Body of pancreas (tissue), 4 donors: ENCODE measurements around the gene SLMAP. TPM values are rescaled to one million over a fixed set of nuclear protein-coding genes. Genes with fewer than 3 reads are reported as not detected.
"Not testable (repeated sequence)": the region's sequence is repeated elsewhere in the genome, so short reads cannot be mapped to it uniquely, and the experiment has no call there.

Experiments
- ATAC-seq: fragments of 150-250 bp; one replicate; pipeline ENCODE4 v1.9.1; 2016
- DNase-seq, 4 donors: peaks; one replicate each; pipeline ENCODE4 v3.0.0-alpha.2; 2019
- H3K27ac ChIP-seq, 4 donors: fragments of 200-600 bp; sonication (generic); 1 replicate in 3 of 4; 2 replicates in 1 of 4; pipeline versions ENCODE4 v1.5.1 to v1.6.1; 2016 to 2019; ENCODE audit warnings: mild to moderate bottlenecking in 1 of 4, mixed read lengths in 1 of 4, moderate library complexity in 1 of 4
- H3K27me3 ChIP-seq, 2 donors: fragments of 200-600 bp; sonication (generic); one replicate each; pipeline ENCODE4 v1.6.0; 2016; ENCODE audit warnings: mild to moderate bottlenecking in 1 of 2
- H3K36me3 ChIP-seq, 2 donors: fragments of 200-600 bp; sonication (generic); replicated peaks in 1 of 2; 2 replicates each; pipeline ENCODE4 v1.5.1; 2016; ENCODE audit warnings: low read depth in 2 of 2; ENCODE audit not compliant: insufficient read depth in 1 of 2
- H3K4me1 ChIP-seq: fragments of 200-600 bp; sonication (generic); one replicate; pipeline ENCODE4 v1.6.0; 2016
- H3K4me3 ChIP-seq, 2 donors: fragments of 200-600 bp; sonication (generic); 1 replicate in 1 of 2; 2 replicates in 1 of 2; pipeline ENCODE4 v1.5.1; 2016 to 2019
- H3K9me3 ChIP-seq, 3 donors: fragments of 200-600 bp; sonication (generic); 1 replicate in 2 of 3; 2 replicates in 1 of 3; pipeline ENCODE4 v1.5.1; 2016
- CTCF ChIP-seq, 7 experiments: fragments of 450-650 bp in 4 of 7; fragments of 200-600 bp in 3 of 7; sonication (generic) in 3 of 7; IDR thresholded peaks; one replicate each; pipeline ENCODE4 v1.5.1; 2016 to 2019; ENCODE audit warnings: antibody characterized with exemption in 7 of 7
- POLR2A ChIP-seq, 3 donors: fragments of 450-650 bp; IDR thresholded peaks; one replicate each; pipeline ENCODE4 v1.6.1; 2016; ENCODE audit warnings: antibody characterized with exemption in 3 of 3, mild to moderate bottlenecking in 2 of 3
- WGBS, 2 donors: methylation state at CpG; one replicate each; pipeline ENCODE4 v1.1.5; 2017; 5-methylcytosine and 5-hydroxymethylcytosine counted together
- intact Hi-C: fragments of 100-400 bp; cut with DNase I; formaldehyde crosslinking; loops from one replicate; pipeline ENCODE4 v1.15.1; 2023
- total RNA-seq, 2 donors: library from RNA; depleted of rRNA; stranded (reverse); fragments of >200 nt; gene quantifications; one replicate each; pipeline ENCODE4 v1.1.0, GENCODE V29; 2016

SLMAP gene
- total RNA-seq, 2 donors from 2014 or later, result 36.6 TPM

- TF ChIP-seq CTCF (IDR thresholded peaks at IDR 0.05), result no peak
- no peak for TF ChIP-seq POLR2A (IDR thresholded peaks at IDR 0.05)
- no peaks in the 10 kb centered on the region for H3K36me3 ChIP-seq
- ATAC-seq (no peak), DNase-seq (no peak)
- intact Hi-C loops, result no loop called here
- no peak overlapping the region for H3K4me3 ChIP-seq
- H3K27me3 ChIP-seq, result no peaks in the 10 kb centered on the region
- H3K9me3 ChIP-seq, result no peaks in the 10 kb centered on the region
- no peak overlapping the region for H3K27ac ChIP-seq
- WGBS, 2 donors, result 92 to 93% methylated on average over 4 of the region's 4 CpGs
- no peaks in the 10 kb centered on the region for H3K4me1 ChIP-seq
Measured at GRCh38 chr3:57872606-57873005, 116.5 kb downstream of the SLMAP start.

GRCh38 chr3:57876632-57877031, 120.5 kb downstream of the SLMAP start:
- 89 to 92% methylated on average over 3 of the region's 3 CpGs for WGBS, 2 donors
- Histone ChIP-seq H3K27ac (no peak overlapping the region), H3K36me3 (no peaks in the 10 kb centered on the region), H3K9me3 (no peaks in the 10 kb centered on the region), H3K4me1 (no peaks in the 10 kb centered on the region), H3K4me3 (no peak overlapping the region), H3K27me3 (no peaks in the 10 kb centered on the region)
- no peak for TF ChIP-seq CTCF (IDR thresholded peaks at IDR 0.05)
- intact Hi-C loops, result no loop called here
- DNase-seq (no peak), ATAC-seq (no peak)

- intact Hi-C loops, result no loop called here
- TF ChIP-seq POLR2A (IDR thresholded peaks at IDR 0.05) (no peak), CTCF (IDR thresholded peaks at IDR 0.05) (no peak)
- no peak for ATAC-seq
- Histone ChIP-seq H3K27ac (no peak overlapping the region), H3K4me3 (no peak overlapping the region), H3K36me3 (no peaks in the 10 kb centered on the region), H3K27me3 (no peaks in the 10 kb centered on the region), H3K9me3 (no peaks in the 10 kb centered on the region), H3K4me1 (no peaks in the 10 kb centered on the region)
- no peak for DNase-seq
- WGBS, 2 donors, result 96 to 98% methylated on average over 2 of the region's 2 CpGs
Measured at GRCh38 chr3:57877116-57877515, 121.0 kb downstream of the SLMAP start.

GRCh38 chr3:57884436-57884835, 128.3 kb downstream of the SLMAP start:
- H3K27ac ChIP-seq, H3K27me3 ChIP-seq, ATAC-seq, intact Hi-C loops, H3K36me3 ChIP-seq, H3K4me3 ChIP-seq, DNase-seq, H3K4me1 ChIP-seq, H3K9me3 ChIP-seq: not testable (repeated sequence)
- WGBS, 2 donors, result 96 to 97% methylated on average over 5 of the region's 5 CpGs

GRCh38 chr3:57889807-57890206, 133.7 kb downstream of the SLMAP start:
- DNase-seq, result no peak
- WGBS, 2 donors, result 86 to 90% methylated on average over 6 of the region's 6 CpGs
- intact Hi-C loops, result no loop called here
- Histone ChIP-seq H3K36me3 (peaks cover 0 to 4% of the 10 kb centered on the region in 2 donors), H3K9me3 (no peaks in the 10 kb centered on the region), H3K27ac (no peak overlapping the region), H3K27me3 (no peaks in the 10 kb centered on the region), H3K4me1 (no peaks in the 10 kb centered on the region), H3K4me3 (no peak overlapping the region)
- TF ChIP-seq CTCF (IDR thresholded peaks at IDR 0.05) (no peak), POLR2A (IDR thresholded peaks at IDR 0.05) (no peak)
- ATAC-seq, result no peak
